ENCODE measurements around the gene KRT37.
A peak's percentile ranks its signal among the peaks of the same experiment; 100 is the strongest.

DNA sequence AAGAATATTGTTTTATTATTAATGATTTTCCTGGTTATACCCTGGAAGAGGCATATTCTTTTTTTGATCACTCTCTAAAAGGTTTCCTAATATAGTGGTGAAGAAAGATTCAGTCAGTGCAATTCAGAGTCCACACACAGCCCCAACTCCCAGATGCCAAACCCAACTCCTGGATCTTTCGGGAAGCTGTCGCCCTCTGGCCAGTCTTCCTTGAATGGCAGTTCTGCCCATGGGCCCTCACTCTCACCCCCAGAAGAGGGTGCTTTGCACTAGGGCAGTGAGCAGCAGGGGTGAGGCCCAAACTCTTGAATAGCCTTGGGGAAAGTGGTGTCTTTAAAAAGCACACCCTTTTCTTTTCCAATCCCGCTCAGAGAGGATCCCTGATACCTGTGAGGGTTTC is 31.8 kb upstream of the KRT37 start:
- TF ChIP-seq, protein P1, sequence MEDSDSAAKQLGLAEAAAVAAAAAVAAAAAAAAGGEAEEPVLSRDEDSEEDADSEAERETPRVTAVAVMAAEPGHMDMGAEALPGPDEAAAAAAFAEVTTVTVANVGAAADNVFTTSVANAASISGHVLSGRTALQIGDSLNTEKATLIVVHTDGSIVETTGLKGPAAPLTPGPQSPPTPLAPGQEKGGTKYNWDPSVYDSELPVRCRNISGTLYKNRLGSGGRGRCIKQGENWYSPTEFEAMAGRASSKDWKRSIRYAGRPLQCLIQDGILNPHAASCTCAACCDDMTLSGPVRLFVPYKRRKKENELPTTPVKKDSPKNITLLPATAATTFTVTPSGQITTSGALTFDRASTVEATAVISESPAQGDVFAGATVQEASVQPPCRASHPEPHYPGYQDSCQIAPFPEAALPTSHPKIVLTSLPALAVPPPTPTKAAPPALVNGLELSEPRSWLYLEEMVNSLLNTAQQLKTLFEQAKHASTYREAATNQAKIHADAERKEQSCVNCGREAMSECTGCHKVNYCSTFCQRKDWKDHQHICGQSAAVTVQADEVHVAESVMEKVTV (CRISPR knock-in tag; IDR thresholded peaks at IDR 0.05) = no peak
- TF ChIP-seq ZNF280A (IDR thresholded peaks at IDR 0.05; ENCODE audit: low read depth, partially characterized antibody) (no peak), ZNF253 (CRISPR knock-in tag; conservative IDR thresholded peaks at IDR 0.05) (no peak), POLR2AphosphoS5 (IDR thresholded peaks at IDR 0.05; ENCODE audit: control insufficient read depth, insufficient read depth, low read depth, low read length) (no peak), MAFK (IDR thresholded peaks at IDR 0.05; ENCODE audit: low read length) (no peak), CTCF (IDR thresholded peaks at IDR 0.05 in 2 of 3, conservative IDR thresholded peaks at IDR 0.05 in 1 of 3; ENCODE audit: insufficient read depth in 2 of 3, low read depth in 1 of 3, low read length in 3 of 3) (peak in 2 of 3 experiments; percentile 17 to 27; a peak in 2 of 6 replicates)

Measured in K562 (cell line).